OCI-LY7 (cell line): Measurements from ENCODE around the gene TNP1. TPM values are rescaled to one million over a fixed set of nuclear protein-coding genes. Genes with fewer than 3 reads are reported as not detected.

Source experiments
- BruUV-seq: library from RNA; stranded (reverse); fragments of 400-500 nt; replicated peaks from 2 replicates; lab custom pipeline; 2021; lab: Mats Ljungman, UMichigan
- CTCF ChIA-PET: fragments of 300-600 bp; sonication (Branson Sonifier 250); formaldehyde crosslinking; loops from one replicate; lab custom pipeline; 2022; ENCODE audit warnings: antibody characterized with exemption; ENCODE audit not compliant: unreplicated experiment; lab: Charles Lee
- POLR2A ChIA-PET: fragments of 300-600 bp; sonication (Branson Sonifier 250); formaldehyde crosslinking; loops from one replicate; lab custom pipeline; 2022; ENCODE audit warnings: antibody characterized with exemption; lab: Charles Lee
- DNase-seq: peaks from one replicate; pipeline ENCODE4 v3.0.0-alpha.2; 2015; ENCODE audit warnings: low spot score
- H2AFZ ChIP-seq: fragments of 200-600 bp; sonication (generic), shearing (Covaris generic); 2 replicates; pipeline ENCODE4 v1.6.1; 2014; ENCODE audit warnings: mild to moderate bottlenecking, antibody characterized with exemption, low read length, moderate library complexity
- H3K27ac ChIP-seq: fragments of 200-600 bp; sonication (generic); 2 replicates; pipeline ENCODE4 v1.5.1; 2014; ENCODE audit warnings: mixed run types, low read depth, mild to moderate bottlenecking, moderate library complexity, low read length, inconsistent platforms; ENCODE audit not compliant: poor library complexity, severe bottlenecking
- H3K36me3 ChIP-seq: fragments of 200-600 bp; sonication (generic); 2 replicates; pipeline ENCODE4 v1.6.1; 2014; ENCODE audit warnings: mild to moderate bottlenecking, antibody characterized with exemption, low read length, moderate library complexity, mixed read lengths; ENCODE audit not compliant: insufficient read depth
- H3K4me1 ChIP-seq: fragments of 200-600 bp; sonication (generic); 2 replicates; pipeline ENCODE4 v1.5.1; 2014; ENCODE audit warnings: mild to moderate bottlenecking, low read length; ENCODE audit not compliant: insufficient read depth, poor library complexity, severe bottlenecking
- H3K4me2 ChIP-seq: fragments of 200-600 bp; sonication (generic); 2 replicates; pipeline ENCODE4 v1.6.1; 2014; ENCODE audit warnings: mild to moderate bottlenecking, low read length
- H3K4me3 ChIP-seq: fragments of 200-600 bp; sonication (generic); 2 replicates; pipeline ENCODE4 v1.5.1; 2014; ENCODE audit warnings: mild to moderate bottlenecking, low read depth, low read length; ENCODE audit not compliant: poor library complexity, severe bottlenecking
- H3K79me2 ChIP-seq: fragments of 200-600 bp; sonication (generic); 2 replicates; pipeline ENCODE4 v1.6.1; 2016; ENCODE audit warnings: low read depth, mild to moderate bottlenecking, low read length, moderate library complexity, mixed read lengths; ENCODE audit not compliant: insufficient read depth
- H3K9me2 ChIP-seq: fragments of 200-600 bp; sonication (generic); 2 replicates; pipeline ENCODE4 v1.6.1; 2016; ENCODE audit warnings: mild to moderate bottlenecking, low read length, mixed read lengths; ENCODE audit not compliant: insufficient read depth
- H3K9me3 ChIP-seq: fragments of 200-600 bp; sonication (generic); 2 replicates; pipeline ENCODE4 v1.6.1; 2014; ENCODE audit warnings: mild to moderate bottlenecking, mixed run types, low read length, mixed read lengths
- H4K20me1 ChIP-seq: fragments of 200-600 bp; sonication (generic); 2 replicates; pipeline ENCODE4 v1.6.1; 2014; ENCODE audit warnings: mild to moderate bottlenecking, antibody characterized with exemption, low read length, moderate library complexity, mixed read lengths; ENCODE audit not compliant: insufficient read depth
- EZH2phosphoT487 ChIP-seq: fragments of 200-600 bp; sonication (generic); IDR thresholded peaks from 2 replicates; pipeline ENCODE4 v1.6.1; 2018; ENCODE audit warnings: low read depth, borderline replicate concordance, mild to moderate bottlenecking, mixed run types, antibody characterized with exemption, low read length, moderate library complexity, mixed read lengths
- intact Hi-C: fragments of 100-400 bp; cut with micrococcal nuclease; formaldehyde crosslinking; loops from one replicate; pipeline ENCODE4 v1.10.0; 2022; ENCODE audit not compliant: unreplicated experiment
- total RNA-seq, 2 experiments: library from RNA; depleted of rRNA in 1 of 2; stranded (reverse); fragments of >200 nt in 1 of 2; shearing (Covaris generic) in 1 of 2; gene quantifications; 2 replicates each; pipeline ENCODE4 v1.2.3, GENCODE V29; 2014 to 2022
- TF ChIP-seq, protein P1 (sequence below): fragments of 200-600 bp; sonication (generic); conservative IDR thresholded peaks from 2 replicates; pipeline ENCODE4 v1.5.1; 2014; ENCODE audit warnings: mild to moderate bottlenecking, antibody characterized with exemption, low read length, moderate library complexity, mixed read lengths

The TNP1 gene
- total RNA-seq, 2 experiments from 2014 or later = not detected

DNA sequence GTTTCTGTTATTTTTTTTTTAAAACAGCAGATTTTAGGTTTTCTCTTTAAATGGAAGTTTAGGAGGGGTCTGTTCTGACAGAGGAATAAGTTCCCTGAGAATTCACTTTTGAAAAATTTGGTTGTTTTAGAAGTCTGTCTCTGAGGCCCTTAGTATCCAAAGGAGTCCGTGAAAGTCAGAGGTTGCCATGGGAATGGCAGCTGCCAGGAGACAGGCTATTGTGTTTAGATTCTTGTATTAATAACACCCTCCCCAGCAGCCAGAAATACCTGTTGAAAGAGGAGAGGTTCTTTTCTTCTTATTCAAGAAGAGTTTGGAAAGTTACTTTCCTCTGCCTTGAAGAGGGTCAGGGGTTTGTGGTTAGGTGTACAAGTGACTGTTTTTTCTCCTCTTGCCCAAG lies 29.5 kb downstream of the TNP1 start:
- Histone ChIP-seq H4K20me1 (no peaks in the 10 kb centered on the region), H3K9me3 (no peaks in the 10 kb centered on the region), H3K4me3 (no peak overlapping the region), H2AFZ (no peak overlapping the region), H3K36me3 (no peaks in the 10 kb centered on the region), H3K4me2 (no peak overlapping the region), H3K4me1 (no peaks in the 10 kb centered on the region), H3K9me2 (no peaks in the 10 kb centered on the region), H3K79me2 (no peaks in the 10 kb centered on the region), H3K27ac (no peak overlapping the region)
- TF ChIP-seq, protein P1, sequence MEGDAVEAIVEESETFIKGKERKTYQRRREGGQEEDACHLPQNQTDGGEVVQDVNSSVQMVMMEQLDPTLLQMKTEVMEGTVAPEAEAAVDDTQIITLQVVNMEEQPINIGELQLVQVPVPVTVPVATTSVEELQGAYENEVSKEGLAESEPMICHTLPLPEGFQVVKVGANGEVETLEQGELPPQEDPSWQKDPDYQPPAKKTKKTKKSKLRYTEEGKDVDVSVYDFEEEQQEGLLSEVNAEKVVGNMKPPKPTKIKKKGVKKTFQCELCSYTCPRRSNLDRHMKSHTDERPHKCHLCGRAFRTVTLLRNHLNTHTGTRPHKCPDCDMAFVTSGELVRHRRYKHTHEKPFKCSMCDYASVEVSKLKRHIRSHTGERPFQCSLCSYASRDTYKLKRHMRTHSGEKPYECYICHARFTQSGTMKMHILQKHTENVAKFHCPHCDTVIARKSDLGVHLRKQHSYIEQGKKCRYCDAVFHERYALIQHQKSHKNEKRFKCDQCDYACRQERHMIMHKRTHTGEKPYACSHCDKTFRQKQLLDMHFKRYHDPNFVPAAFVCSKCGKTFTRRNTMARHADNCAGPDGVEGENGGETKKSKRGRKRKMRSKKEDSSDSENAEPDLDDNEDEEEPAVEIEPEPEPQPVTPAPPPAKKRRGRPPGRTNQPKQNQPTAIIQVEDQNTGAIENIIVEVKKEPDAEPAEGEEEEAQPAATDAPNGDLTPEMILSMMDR = no peak
- no peak for TF ChIP-seq EZH2phosphoT487
- CTCF ChIA-PET = no interaction called here
- intact Hi-C loops = no loop called here
- POLR2A ChIA-PET = no interaction called here
- no peak for DNase-seq
- no TSS peak for BruUV-seq

DNA sequence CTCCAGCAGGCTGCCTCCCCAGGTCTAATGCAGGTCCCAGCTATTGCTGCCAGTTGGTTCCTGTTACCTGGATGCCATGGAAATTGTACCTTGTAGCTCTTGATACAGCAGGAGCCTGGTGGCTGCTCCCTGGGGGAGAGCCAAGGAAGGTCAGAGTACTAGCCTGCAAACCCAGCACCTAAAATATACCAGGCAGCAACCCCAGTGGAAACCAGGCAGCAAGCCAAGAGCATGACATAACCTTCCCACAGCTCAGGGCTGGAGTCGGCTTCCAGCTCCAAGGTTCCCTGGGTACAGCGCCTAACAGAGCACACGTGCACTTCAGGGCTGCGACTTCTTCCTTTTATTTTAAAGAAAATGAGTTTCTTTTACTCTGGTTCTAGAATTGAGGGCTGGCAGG lies 30.3 kb downstream of the TNP1 start:
- no peak for DNase-seq
- H3K4me3 ChIP-seq = no peak overlapping the region
- TF ChIP-seq, protein P1 = no peak
- no peak for TF ChIP-seq EZH2phosphoT487
- no peaks in the 10 kb centered on the region for H3K36me3 ChIP-seq
- no peaks in the 10 kb centered on the region for H3K4me1 ChIP-seq
- H4K20me1 ChIP-seq = no peaks in the 10 kb centered on the region
- H3K79me2 ChIP-seq = no peaks in the 10 kb centered on the region
- no peaks in the 10 kb centered on the region for H3K9me2 ChIP-seq
- H3K4me2 ChIP-seq = no peak overlapping the region
- CTCF ChIA-PET = no interaction called here
- intact Hi-C loops = no loop called here
- POLR2A ChIA-PET = no interaction called here
- no peak overlapping the region for H2AFZ ChIP-seq
- H3K9me3 ChIP-seq = no peaks in the 10 kb centered on the region
- BruUV-seq = no TSS peak
- H3K27ac ChIP-seq = no peak overlapping the region

DNA sequence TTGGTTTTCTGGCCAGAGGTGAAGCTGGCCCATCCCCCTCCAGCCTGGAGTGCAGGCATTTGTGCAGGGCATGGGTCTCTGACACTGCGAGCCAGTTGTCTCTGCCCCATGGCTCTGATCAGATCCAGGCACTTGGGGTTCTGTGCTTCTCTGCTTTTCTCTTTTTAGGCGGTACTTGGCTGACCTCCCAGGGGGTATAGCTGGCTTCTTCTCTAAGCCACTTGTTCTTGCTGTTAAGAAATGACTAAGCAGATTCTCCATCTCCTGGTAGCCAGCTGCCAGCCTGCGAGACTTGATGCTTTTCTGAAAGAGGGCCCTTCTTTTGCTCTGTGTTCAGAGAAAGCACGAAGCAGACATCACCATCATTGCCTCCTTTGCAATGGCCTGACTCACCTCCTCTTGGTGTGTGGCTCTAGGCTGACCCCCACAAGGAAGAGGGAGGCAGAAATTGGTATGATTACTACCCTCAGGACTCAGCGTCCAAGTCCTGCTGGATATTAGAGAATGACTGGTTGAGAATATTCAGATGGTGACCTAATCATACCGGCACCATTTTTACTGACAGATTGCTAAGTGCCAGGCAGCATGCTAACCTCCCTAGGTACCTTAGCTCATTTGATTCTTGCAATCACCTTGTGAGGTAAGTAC lies 32.7 kb downstream of the TNP1 start:
- Histone ChIP-seq H3K36me3 (no peaks in the 10 kb centered on the region), H3K79me2 (no peaks in the 10 kb centered on the region), H3K27ac (no peak overlapping the region), H3K9me2 (no peaks in the 10 kb centered on the region), H4K20me1 (no peaks in the 10 kb centered on the region), H3K4me1 (no peaks in the 10 kb centered on the region), H3K4me3 (no peak overlapping the region), H3K9me3 (no peaks in the 10 kb centered on the region), H3K4me2 (no peak overlapping the region), H2AFZ (no peak overlapping the region)
- intact Hi-C loops = no loop called here
- TF ChIP-seq, protein P1 = no peak
- TF ChIP-seq EZH2phosphoT487 = no peak
- CTCF ChIA-PET = no interaction called here
- BruUV-seq = no TSS peak
- POLR2A ChIA-PET = no interaction called here
- DNase-seq = no peak
